WTC11 (cell line): Measurements from ENCODE around the gene NES. TPM values are rescaled to one million over a fixed set of nuclear protein-coding genes. Genes with fewer than 3 reads are reported as not detected.
A peak's percentile ranks its signal among the peaks of the same experiment; 100 is the strongest.

Experiments used
- ATAC-seq: fragments of 200-7000 bp; cut with Tn5 transposase; 2 replicates; pipeline ENCODE4 v1.10.0; 2021; ENCODE audit warnings: mild to moderate bottlenecking, moderate library complexity
- CTCF ChIA-PET: fragments of 300-600 bp; sonication (Branson Sonifier 250); formaldehyde crosslinking; loops from one replicate; lab custom pipeline; 2021; ENCODE audit warnings: antibody characterized with exemption; lab: Charles Lee
- POLR2A ChIA-PET: fragments of 350-600 bp; sonication (Branson Sonifier 250); formaldehyde crosslinking; loops from one replicate; lab custom pipeline; 2021; ENCODE audit warnings: antibody characterized with exemption; lab: Charles Lee
- DNase-seq: peaks from one replicate; pipeline ENCODE4 v3.0.0; 2021; ENCODE audit warnings: low spot score
- H3K27ac Mint-ChIP-seq: 2 replicates; pipeline ENCODE4 v1.8.0; 2021; ENCODE audit warnings: mixed read lengths
- H3K27me3 Mint-ChIP-seq: 2 replicates; pipeline ENCODE4 v1.8.0; 2021; ENCODE audit warnings: low read depth, mild to moderate bottlenecking, moderate library complexity, mixed read lengths
- H3K36me3 Mint-ChIP-seq: 2 replicates; pipeline ENCODE4 v1.8.0; 2021; ENCODE audit warnings: mixed read lengths
- H3K4me1 Mint-ChIP-seq: 2 replicates; pipeline ENCODE4 v1.8.0; 2022; ENCODE audit warnings: mixed read lengths
- H3K4me3 Mint-ChIP-seq: 2 replicates; pipeline ENCODE4 v1.8.0; 2021; ENCODE audit warnings: mild to moderate bottlenecking, moderate library complexity, mixed read lengths
- H3K9me3 Mint-ChIP-seq: 2 replicates; pipeline ENCODE4 v1.8.0; 2021; ENCODE audit warnings: mixed read lengths
- HMGA2 ChIP-seq: fragments of 250-450 bp; sonication (Bioruptor Pico); IDR thresholded peaks from 2 replicates; pipeline ENCODE4 v1.4.0; 2021; ENCODE audit warnings: mild to moderate bottlenecking, moderate library complexity
- JUN ChIP-seq: sonication (generic); formaldehyde crosslinking; IDR thresholded peaks from 2 replicates; pipeline ENCODE4 v1.8.0; 2023; ENCODE audit warnings: mild to moderate bottlenecking, missing genetic modification reagents
- KAT7 ChIP-seq: sonication (generic); formaldehyde crosslinking; IDR thresholded peaks from 2 replicates; pipeline ENCODE4 v1.8.1; 2023; ENCODE audit warnings: missing genetic modification reagents, mild to moderate bottlenecking, borderline replicate concordance
- NFE2L1 ChIP-seq: sonication (generic); formaldehyde crosslinking; IDR thresholded peaks from 2 replicates; pipeline ENCODE4 v1.8.1; 2023; ENCODE audit warnings: missing genetic modification reagents
- SMAD3 ChIP-seq: sonication (generic); formaldehyde crosslinking; IDR thresholded peaks from 2 replicates; pipeline ENCODE4 v1.8.0; 2022; ENCODE audit warnings: missing genetic modification reagents, mild to moderate bottlenecking, borderline replicate concordance
- TEAD4 ChIP-seq: sonication (generic); formaldehyde crosslinking; IDR thresholded peaks from 2 replicates; pipeline ENCODE4 v1.8.0; 2022; ENCODE audit warnings: mild to moderate bottlenecking, missing genetic modification reagents
- total RNA-seq: library from RNA; stranded (reverse); gene quantifications from 3 replicates; pipeline ENCODE4 v1.2.3, GENCODE V29; 2021
- TF ChIP-seq, protein P1 (sequence below): sonication (generic); formaldehyde crosslinking; IDR thresholded peaks from 2 replicates; pipeline ENCODE4 v1.8.0; 2023; ENCODE audit warnings: missing genetic modification reagents, mild to moderate bottlenecking, borderline replicate concordance
- TF ChIP-seq, protein P2 (sequence below): sonication (generic); formaldehyde crosslinking; conservative IDR thresholded peaks from 2 replicates; pipeline ENCODE4 v1.8.1; 2022; ENCODE audit warnings: mild to moderate bottlenecking, missing genetic modification reagents
- TF ChIP-seq, protein P3 (sequence below): sonication (generic); formaldehyde crosslinking; IDR thresholded peaks from 2 replicates; pipeline ENCODE4 v1.8.0; 2022; ENCODE audit warnings: mild to moderate bottlenecking, missing genetic modification reagents
- TF ChIP-seq, protein P4 (sequence below): sonication (generic); formaldehyde crosslinking; IDR thresholded peaks from 2 replicates; pipeline ENCODE4 v1.8.0; 2022; ENCODE audit warnings: mild to moderate bottlenecking, missing genetic modification reagents
- TF ChIP-seq, protein P5 (sequence below): fragments of 200-600 bp; IDR thresholded peaks from 2 replicates; pipeline ENCODE4 v1.8.0; 2022; ENCODE audit warnings: antibody characterized with exemption
- TF ChIP-seq, protein P6 (sequence below): fragments of 250-450 bp; sonication (Bioruptor Pico); IDR thresholded peaks from 2 replicates; pipeline ENCODE4 v1.9.0; 2021; ENCODE audit warnings: mild to moderate bottlenecking
- TF ChIP-seq, protein P7 (sequence below): sonication (generic); formaldehyde crosslinking; IDR thresholded peaks from 2 replicates; pipeline ENCODE4 v1.8.0; 2022; ENCODE audit warnings: mild to moderate bottlenecking, missing genetic modification reagents

Gene NES
- total RNA-seq, 1 experiment from 2014 or later: 127 TPM

DNA sequence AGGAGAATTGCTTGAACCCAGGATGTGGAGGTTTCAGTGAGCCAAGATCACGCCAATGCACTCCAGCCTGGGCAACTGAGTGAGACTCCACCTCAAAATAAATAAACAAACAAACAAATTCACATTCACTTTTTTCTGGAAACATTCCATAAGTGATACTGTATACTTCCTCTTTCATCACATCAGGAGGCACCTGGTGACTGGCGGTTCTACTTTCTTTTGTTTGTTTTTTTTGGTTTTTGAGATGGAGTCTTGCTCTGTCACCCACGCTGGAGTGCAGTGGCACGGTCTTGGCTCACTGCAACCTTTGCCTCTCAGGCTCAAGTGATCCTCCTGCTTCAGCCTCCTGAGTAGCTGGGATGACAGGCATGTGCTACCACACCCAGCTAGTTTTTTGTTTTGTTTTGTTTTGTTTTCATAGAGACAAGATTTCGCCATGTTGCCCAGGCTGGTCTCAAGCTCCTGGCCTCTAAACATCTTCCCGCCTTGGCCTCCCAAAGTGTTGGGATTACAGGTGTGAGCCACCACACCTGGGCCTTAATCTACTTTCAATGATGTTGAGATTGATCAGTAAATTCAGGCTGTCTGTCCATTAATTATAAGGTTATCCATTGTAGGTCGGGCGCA, 47.3 kb downstream of the NES start (continued):
- TF ChIP-seq SMAD3 (CRISPR knock-in tag) (no peak), HMGA2 (no peak), NFE2L1 (CRISPR knock-in tag) (no peak)
- TF ChIP-seq, protein P1, sequence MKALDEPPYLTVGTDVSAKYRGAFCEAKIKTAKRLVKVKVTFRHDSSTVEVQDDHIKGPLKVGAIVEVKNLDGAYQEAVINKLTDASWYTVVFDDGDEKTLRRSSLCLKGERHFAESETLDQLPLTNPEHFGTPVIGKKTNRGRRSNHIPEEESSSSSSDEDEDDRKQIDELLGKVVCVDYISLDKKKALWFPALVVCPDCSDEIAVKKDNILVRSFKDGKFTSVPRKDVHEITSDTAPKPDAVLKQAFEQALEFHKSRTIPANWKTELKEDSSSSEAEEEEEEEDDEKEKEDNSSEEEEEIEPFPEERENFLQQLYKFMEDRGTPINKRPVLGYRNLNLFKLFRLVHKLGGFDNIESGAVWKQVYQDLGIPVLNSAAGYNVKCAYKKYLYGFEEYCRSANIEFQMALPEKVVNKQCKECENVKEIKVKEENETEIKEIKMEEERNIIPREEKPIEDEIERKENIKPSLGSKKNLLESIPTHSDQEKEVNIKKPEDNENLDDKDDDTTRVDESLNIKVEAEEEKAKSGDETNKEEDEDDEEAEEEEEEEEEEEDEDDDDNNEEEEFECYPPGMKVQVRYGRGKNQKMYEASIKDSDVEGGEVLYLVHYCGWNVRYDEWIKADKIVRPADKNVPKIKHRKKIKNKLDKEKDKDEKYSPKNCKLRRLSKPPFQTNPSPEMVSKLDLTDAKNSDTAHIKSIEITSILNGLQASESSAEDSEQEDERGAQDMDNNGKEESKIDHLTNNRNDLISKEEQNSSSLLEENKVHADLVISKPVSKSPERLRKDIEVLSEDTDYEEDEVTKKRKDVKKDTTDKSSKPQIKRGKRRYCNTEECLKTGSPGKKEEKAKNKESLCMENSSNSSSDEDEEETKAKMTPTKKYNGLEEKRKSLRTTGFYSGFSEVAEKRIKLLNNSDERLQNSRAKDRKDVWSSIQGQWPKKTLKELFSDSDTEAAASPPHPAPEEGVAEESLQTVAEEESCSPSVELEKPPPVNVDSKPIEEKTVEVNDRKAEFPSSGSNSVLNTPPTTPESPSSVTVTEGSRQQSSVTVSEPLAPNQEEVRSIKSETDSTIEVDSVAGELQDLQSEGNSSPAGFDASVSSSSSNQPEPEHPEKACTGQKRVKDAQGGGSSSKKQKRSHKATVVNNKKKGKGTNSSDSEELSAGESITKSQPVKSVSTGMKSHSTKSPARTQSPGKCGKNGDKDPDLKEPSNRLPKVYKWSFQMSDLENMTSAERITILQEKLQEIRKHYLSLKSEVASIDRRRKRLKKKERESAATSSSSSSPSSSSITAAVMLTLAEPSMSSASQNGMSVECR (CRISPR knock-in tag): no peak
- TF ChIP-seq, protein P2, sequence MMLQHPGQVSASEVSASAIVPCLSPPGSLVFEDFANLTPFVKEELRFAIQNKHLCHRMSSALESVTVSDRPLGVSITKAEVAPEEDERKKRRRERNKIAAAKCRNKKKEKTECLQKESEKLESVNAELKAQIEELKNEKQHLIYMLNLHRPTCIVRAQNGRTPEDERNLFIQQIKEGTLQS (CRISPR knock-in tag): no peak
- TF ChIP-seq, protein P3, sequence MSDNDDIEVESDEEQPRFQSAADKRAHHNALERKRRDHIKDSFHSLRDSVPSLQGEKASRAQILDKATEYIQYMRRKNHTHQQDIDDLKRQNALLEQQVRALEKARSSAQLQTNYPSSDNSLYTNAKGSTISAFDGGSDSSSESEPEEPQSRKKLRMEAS: no peak

DNA sequence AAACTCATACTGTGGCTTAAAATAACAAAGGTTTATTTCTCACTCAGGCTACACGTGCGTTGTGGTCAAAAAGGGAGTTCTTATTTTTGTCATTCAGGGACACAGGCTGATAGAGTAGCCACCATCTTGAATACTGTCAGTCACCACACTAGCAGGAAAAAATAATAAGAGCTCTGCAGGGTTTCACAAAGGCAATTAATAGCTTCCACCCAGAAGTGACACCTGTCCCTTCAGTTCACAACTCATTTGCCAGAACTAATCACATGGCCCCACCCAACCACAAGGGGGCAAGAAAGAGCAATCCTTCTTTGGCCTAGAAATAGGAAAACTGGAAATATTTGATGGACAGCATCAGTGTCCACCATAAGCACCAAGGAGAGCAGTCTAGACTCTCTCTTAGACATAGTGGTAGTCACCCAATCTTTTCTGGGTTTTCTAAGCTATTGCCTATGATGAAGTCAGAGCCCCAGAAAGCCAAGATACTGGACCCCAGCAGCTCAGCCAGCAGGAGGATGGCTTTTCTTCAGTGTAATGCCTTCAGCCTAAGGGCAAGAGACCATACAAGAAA, 49.8 kb downstream of the NES start:
- Mint-ChIP-seq H3K36me3 (no peaks in the 10 kb centered on the region), H3K27me3 (peaks cover 69% of the 10 kb centered on the region), H3K4me3 (no peak overlapping the region), H3K4me1 (peaks cover 9% of the 10 kb centered on the region), H3K27ac (no peak overlapping the region), H3K9me3 (no peaks in the 10 kb centered on the region)
- DNase-seq (peak; percentile 60), ATAC-seq (no peak)
- ChIA-PET POLR2A (interaction anchor here (0.5 to 1.1 kb wide), 3 partner anchors 10 to 1410 kb away, joined by 3 to 6 read pairs (median 4); no protein-coding TSS in a partner anchor), CTCF (interaction anchor here (0.6 to 13.2 kb wide), 48 partner anchors 7 to 300 kb away, joined by 3 to 365 read pairs (median 5); partner anchors contain the start of genes BCAN, CRABP2, HAPLN2 and IQGAP3)
- TF ChIP-seq, protein P4, sequence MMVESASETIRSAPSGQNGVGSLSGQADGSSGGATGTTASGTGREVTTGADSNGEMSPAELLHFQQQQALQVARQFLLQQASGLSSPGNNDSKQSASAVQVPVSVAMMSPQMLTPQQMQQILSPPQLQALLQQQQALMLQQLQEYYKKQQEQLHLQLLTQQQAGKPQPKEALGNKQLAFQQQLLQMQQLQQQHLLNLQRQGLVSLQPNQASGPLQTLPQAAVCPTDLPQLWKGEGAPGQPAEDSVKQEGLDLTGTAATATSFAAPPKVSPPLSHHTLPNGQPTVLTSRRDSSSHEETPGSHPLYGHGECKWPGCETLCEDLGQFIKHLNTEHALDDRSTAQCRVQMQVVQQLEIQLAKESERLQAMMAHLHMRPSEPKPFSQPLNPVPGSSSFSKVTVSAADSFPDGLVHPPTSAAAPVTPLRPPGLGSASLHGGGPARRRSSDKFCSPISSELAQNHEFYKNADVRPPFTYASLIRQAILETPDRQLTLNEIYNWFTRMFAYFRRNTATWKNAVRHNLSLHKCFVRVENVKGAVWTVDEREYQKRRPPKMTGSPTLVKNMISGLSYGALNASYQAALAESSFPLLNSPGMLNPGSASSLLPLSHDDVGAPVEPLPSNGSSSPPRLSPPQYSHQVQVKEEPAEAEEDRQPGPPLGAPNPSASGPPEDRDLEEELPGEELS: no peak
- no peak for TF ChIP-seq TEAD4 (CRISPR knock-in tag)
- TF ChIP-seq, protein P5, sequence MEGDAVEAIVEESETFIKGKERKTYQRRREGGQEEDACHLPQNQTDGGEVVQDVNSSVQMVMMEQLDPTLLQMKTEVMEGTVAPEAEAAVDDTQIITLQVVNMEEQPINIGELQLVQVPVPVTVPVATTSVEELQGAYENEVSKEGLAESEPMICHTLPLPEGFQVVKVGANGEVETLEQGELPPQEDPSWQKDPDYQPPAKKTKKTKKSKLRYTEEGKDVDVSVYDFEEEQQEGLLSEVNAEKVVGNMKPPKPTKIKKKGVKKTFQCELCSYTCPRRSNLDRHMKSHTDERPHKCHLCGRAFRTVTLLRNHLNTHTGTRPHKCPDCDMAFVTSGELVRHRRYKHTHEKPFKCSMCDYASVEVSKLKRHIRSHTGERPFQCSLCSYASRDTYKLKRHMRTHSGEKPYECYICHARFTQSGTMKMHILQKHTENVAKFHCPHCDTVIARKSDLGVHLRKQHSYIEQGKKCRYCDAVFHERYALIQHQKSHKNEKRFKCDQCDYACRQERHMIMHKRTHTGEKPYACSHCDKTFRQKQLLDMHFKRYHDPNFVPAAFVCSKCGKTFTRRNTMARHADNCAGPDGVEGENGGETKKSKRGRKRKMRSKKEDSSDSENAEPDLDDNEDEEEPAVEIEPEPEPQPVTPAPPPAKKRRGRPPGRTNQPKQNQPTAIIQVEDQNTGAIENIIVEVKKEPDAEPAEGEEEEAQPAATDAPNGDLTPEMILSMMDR: peak; percentile 70
- TF ChIP-seq, protein P6, sequence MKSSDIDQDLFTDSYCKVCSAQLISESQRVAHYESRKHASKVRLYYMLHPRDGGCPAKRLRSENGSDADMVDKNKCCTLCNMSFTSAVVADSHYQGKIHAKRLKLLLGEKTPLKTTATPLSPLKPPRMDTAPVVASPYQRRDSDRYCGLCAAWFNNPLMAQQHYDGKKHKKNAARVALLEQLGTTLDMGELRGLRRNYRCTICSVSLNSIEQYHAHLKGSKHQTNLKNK (CRISPR knock-in tag): no peak
- TF ChIP-seq, protein P7, sequence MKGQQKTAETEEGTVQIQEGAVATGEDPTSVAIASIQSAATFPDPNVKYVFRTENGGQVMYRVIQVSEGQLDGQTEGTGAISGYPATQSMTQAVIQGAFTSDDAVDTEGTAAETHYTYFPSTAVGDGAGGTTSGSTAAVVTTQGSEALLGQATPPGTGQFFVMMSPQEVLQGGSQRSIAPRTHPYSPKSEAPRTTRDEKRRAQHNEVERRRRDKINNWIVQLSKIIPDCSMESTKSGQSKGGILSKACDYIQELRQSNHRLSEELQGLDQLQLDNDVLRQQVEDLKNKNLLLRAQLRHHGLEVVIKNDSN: peak; percentile 56
- no peak for TF ChIP-seq JUN (CRISPR knock-in tag)
- TF ChIP-seq KAT7 (CRISPR knock-in tag): no peak
